Measurements from ENCODE around the gene SPPL2B.
"Not testable (repeated sequence)": the region's sequence is repeated elsewhere in the genome, so short reads cannot be mapped to it uniquely, and the experiment has no call there.

The SPPL2B gene

DNA sequence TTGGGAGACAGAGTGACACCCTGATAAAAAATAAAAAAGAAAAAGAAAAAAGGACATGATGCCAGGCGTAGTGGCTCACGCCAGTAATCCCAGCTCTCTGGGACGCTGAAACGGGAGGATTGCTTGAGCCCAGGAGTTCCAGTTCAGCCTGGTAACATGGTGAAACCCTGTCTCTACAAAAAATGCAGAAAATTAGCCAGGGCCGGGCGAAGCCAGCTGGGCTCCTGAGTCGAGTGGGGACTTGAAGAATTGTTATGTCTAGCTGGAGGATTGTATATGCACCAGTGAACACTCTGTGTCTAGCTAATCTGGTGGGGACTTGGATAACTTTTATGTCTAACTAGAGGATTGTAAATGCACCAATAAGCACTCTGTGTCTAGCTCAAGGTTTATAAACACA is 63.9 kb downstream of the SPPL2B start:
- Histone ChIP-seq H3K9me3 (no peaks in the 10 kb centered on the region), H3K27ac (no peak overlapping the region), H3K4me1 (peaks cover 0 to 11% (median 0%) of the 10 kb centered on the region in 4 donors), H3K36me3 (no peaks in the 10 kb centered on the region), H3K4me3 (no peak overlapping the region), H3K27me3 (peaks cover 0 to 24% of the 10 kb centered on the region in 2 donors)
- intact Hi-C loops (cut with DNase I; ENCODE audit: low total_unique reads), result loop anchor here (5.0 kb wide), 2 partner anchors 155 to 240 kb away; partner anchors contain the start of genes AP3D1, PLEKHJ1 and SF3A2
- TF ChIP-seq, protein P1, sequence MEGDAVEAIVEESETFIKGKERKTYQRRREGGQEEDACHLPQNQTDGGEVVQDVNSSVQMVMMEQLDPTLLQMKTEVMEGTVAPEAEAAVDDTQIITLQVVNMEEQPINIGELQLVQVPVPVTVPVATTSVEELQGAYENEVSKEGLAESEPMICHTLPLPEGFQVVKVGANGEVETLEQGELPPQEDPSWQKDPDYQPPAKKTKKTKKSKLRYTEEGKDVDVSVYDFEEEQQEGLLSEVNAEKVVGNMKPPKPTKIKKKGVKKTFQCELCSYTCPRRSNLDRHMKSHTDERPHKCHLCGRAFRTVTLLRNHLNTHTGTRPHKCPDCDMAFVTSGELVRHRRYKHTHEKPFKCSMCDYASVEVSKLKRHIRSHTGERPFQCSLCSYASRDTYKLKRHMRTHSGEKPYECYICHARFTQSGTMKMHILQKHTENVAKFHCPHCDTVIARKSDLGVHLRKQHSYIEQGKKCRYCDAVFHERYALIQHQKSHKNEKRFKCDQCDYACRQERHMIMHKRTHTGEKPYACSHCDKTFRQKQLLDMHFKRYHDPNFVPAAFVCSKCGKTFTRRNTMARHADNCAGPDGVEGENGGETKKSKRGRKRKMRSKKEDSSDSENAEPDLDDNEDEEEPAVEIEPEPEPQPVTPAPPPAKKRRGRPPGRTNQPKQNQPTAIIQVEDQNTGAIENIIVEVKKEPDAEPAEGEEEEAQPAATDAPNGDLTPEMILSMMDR (IDR thresholded peaks at IDR 0.05), result no peak
- no peak for DNase-seq

DNA sequence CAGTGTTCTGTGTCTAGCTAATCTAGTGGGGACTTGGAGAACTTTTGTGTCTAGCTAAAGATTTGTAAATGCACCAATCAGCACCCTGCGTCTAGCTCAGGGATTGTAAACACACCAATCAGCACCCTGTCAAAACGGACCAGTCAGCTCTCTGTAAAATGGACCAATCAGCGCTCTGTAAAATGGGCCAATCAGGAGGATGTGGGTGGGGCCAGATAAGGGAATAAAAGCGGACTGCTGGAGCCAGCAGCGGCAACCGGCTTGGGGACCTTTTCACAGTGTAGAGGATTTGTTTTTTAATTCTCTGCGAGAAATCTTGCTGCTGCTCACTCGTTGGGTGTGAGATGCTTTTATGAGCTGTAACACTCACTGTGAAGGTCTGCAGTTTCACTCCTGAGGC is 64.4 kb downstream of the SPPL2B start:
- Histone ChIP-seq H3K27me3 (peaks cover 0 to 21% of the 10 kb centered on the region in 2 donors), H3K4me1 (peaks cover 0 to 11% (median 0%) of the 10 kb centered on the region in 4 donors)
- not testable (repeated sequence) for DNase-seq, H3K27ac ChIP-seq, H3K36me3 ChIP-seq, H3K9me3 ChIP-seq, H3K4me3 ChIP-seq
- intact Hi-C loops (cut with DNase I; ENCODE audit: low total_unique reads), result loop anchor here (5.0 kb wide), 2 partner anchors 156 to 241 kb away; partner anchors contain the start of genes AP3D1, PLEKHJ1 and SF3A2

DNA sequence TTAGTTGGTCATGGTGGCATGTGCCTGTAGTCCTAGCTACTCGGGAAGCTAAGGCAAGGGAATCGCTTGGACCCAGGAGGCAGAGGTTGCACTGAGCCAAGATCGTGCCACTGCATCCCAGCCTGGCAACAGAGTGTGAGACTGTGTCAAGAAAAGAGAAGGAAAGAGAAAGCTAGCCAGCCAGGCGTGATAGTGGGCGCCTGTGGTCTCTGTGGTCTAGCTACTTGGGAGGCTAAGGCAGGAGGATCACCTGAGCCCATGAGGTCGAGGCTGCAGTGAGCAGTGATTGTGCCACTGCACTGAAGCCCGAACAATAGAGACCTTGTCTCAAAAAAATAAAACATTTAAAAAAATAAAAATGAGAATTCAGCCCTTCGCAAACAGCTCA is 65.6 kb downstream of the SPPL2B start:
- DNase-seq, result no peak
- peak overlapping the region; percentile 18 to 29 for H3K4me3 ChIP-seq
- H3K27ac ChIP-seq, result peak overlapping the region; percentile 23 to 48
- no peaks in the 10 kb centered on the region for H3K9me3 ChIP-seq
- intact Hi-C loops (cut with DNase I; ENCODE audit: low total_unique reads), result loop anchor here (5.0 kb wide), 2 partner anchors 157 to 242 kb away; partner anchors contain the start of genes AP3D1, PLEKHJ1 and SF3A2
- peaks cover 0 to 18% of the 10 kb centered on the region in 2 donors for H3K27me3 ChIP-seq
- H3K4me1 ChIP-seq, result peaks cover 0 to 11% (median 0%) of the 10 kb centered on the region in 4 donors
- TF ChIP-seq, protein P1 (IDR thresholded peaks at IDR 0.05), result no peak
- H3K36me3 ChIP-seq, result no peaks in the 10 kb centered on the region

DNA sequence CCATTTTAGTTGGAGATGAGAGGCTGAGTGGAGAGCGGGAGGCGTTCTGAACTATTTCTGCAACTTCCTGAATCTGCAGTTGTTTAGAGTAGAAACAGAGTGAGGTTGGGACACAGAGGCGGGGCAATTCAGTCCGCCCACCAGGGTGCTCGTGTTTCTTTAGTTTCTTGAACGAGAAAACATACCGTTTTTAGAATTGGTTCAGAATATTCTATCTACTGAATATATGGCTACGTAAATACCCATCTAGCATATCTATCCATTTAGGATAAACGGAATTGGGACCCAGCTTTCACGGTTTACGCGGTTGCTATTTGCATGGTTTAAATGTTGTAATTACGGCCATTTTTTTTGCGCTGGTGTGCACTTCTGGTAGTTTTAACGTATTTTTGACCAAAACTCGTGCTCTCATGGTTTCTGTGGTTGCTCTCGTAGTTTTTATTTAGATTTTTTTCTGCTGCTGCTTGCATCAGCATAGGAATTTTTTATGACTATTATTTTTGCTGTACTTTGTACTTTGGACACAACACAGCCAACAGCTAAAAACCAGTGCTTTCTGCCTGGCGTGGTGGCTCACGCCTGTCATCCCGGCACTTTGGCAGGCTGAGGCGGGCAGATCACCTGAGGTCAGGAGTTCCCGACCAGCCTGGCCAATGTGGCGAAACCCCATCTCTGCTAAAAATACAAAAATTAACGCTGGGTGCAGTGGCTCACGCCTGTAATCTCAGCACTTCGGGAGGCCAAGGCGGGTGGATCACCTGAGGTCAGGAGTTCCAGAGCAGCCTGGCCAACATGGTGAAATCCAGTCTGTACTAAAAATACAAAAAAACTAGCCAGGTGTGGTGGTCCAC is 66.2 kb downstream of the SPPL2B start:
- H3K27ac ChIP-seq, result peak overlapping the region; percentile 23 to 48
- H3K4me1 ChIP-seq, result peaks cover 0 to 11% (median 0%) of the 10 kb centered on the region in 4 donors
- DNase-seq, result no peak
- H3K4me3 ChIP-seq, result peak overlapping the region; percentile 18 to 29
- H3K36me3 ChIP-seq, result no peaks in the 10 kb centered on the region
- H3K9me3 ChIP-seq, result no peaks in the 10 kb centered on the region
- intact Hi-C loops (cut with DNase I; ENCODE audit: low total_unique reads), result loop anchor here (5.0 kb wide), 2 partner anchors 157 to 242 kb away; partner anchors contain the start of genes AP3D1, PLEKHJ1 and SF3A2
- TF ChIP-seq, protein P1 (IDR thresholded peaks at IDR 0.05), result no peak
- peaks cover 0 to 16% of the 10 kb centered on the region in 2 donors for H3K27me3 ChIP-seq

DNA sequence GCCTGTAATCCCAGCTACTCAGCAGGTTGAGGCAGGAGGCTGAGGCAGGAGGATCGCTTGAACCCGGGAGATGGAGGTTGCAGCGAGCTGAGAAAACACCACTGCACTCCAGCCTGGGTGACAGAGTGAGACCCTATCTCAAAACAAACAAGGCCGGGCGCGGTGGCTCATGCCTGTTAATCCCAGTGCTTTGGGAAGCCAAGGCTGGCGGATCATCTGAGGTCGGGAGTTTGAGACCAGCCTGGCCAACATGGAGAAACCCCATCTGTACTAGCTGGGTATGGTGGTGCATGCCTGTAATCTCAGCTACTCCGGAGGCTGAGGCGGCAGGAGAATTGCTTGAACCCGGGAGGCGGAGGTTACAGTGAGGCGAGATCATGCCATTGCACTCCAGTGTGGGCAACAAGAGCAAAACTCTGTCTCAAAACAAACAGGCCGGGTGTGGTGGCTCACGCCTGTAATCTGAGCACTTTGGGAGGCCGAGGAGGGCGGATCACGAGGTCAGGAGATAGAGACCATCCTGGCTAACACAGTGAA is 66.9 kb downstream of the SPPL2B start:
- H3K36me3 ChIP-seq; H3K9me3 ChIP-seq; intact Hi-C loops (cut with DNase I; ENCODE audit: low total_unique reads); DNase-seq: not testable (repeated sequence)
- peaks cover 0 to 11% (median 0%) of the 10 kb centered on the region in 4 donors for H3K4me1 ChIP-seq
- H3K27ac ChIP-seq, result peak overlapping the region; percentile 23 to 48
- peaks cover 0 to 13% of the 10 kb centered on the region in 2 donors for H3K27me3 ChIP-seq
- peak overlapping the region in 1 of 2 donors; percentile 29 for H3K4me3 ChIP-seq

DNA sequence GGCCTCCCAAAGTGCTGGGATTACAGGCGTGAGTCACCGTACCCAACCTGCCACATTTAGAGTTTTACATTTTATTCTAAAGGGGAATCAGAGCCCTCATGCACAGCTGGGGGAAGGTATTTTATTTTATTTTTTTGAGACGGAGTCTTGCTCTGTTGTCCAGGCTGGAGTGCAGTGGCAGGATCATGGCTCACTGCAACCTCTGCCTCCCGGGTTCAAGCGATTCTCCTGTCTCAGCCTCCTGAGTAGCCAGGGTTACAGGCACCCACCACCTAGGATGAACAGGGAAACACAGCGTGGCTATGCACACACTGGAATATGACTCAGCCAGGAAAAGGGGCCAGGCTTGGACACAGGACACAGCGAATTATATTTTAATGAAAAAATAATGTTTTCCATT is 68.7 kb downstream of the SPPL2B start:
- intact Hi-C loops (cut with DNase I; ENCODE audit: low total_unique reads); H3K27ac ChIP-seq; DNase-seq; H3K9me3 ChIP-seq; H3K36me3 ChIP-seq; H3K4me3 ChIP-seq: not testable (repeated sequence)
- peaks cover 0 to 13% of the 10 kb centered on the region in 2 donors for H3K27me3 ChIP-seq
- H3K4me1 ChIP-seq, result peaks cover 0 to 11% (median 0%) of the 10 kb centered on the region in 4 donors

Measured in tibial artery (tissue), 4 donors.